AG08396 (cell line): ENCODE data around the gene PAXIP1.
A peak's percentile ranks its signal among the peaks of the same experiment; 100 is the strongest.

Experiments used
- DNase-seq: peaks from one replicate; pipeline ENCODE4 v3.0.0; 2012; ENCODE audit warnings: low spot score, mixed read lengths

The PAXIP1 gene

GRCh38 chr7:154994996-154995395 lies 7.9 kb downstream of the PAXIP1 start:
- no peak for DNase-seq

- no peak for DNase-seq
Measured at GRCh38 chr7:154990964-154991540, 11.9 kb downstream of the PAXIP1 start.

GRCh38 chr7:154987571-154987970 lies 15.4 kb downstream of the PAXIP1 start:
- DNase-seq, result no peak

GRCh38 chr7:154986200-154986945 lies 16.6 kb downstream of the PAXIP1 start:
- no peak for DNase-seq

- DNase-seq, result no peak
Measured at GRCh38 chr7:154985230-154985629, 17.7 kb downstream of the PAXIP1 start.

GRCh38 chr7:154984601-154985188 lies 18.2 kb downstream of the PAXIP1 start:
- no peak for DNase-seq

- DNase-seq, result no peak
Measured at GRCh38 chr7:154978017-154978416, 24.9 kb downstream of the PAXIP1 start.

- DNase-seq, result no peak
Measured at GRCh38 chr7:154977250-154977649, 25.7 kb downstream of the PAXIP1 start.

- no peak for DNase-seq
Measured at GRCh38 chr7:154976844-154977243, 26.1 kb downstream of the PAXIP1 start.

- DNase-seq, result no peak
Measured at GRCh38 chr7:154975984-154976383, 26.9 kb downstream of the PAXIP1 start.

- DNase-seq, result no peak
Measured at GRCh38 chr7:154973381-154973780, 29.5 kb downstream of the PAXIP1 start.

GRCh38 chr7:154968336-154969001 lies 34.5 kb downstream of the PAXIP1 start:
- DNase-seq, result no peak

GRCh38 chr7:154967401-154967955 lies 35.4 kb downstream of the PAXIP1 start:
- DNase-seq, result no peak

- no peak for DNase-seq
Measured at GRCh38 chr7:154965014-154965413, 37.9 kb downstream of the PAXIP1 start.

GRCh38 chr7:154960063-154960790 lies 42.7 kb downstream of the PAXIP1 start:
- no peak for DNase-seq

- DNase-seq, result no peak
Measured at GRCh38 chr7:154956427-154956826, 46.5 kb downstream of the PAXIP1 start.

GRCh38 chr7:154953006-154953684 lies 49.8 kb downstream of the PAXIP1 start:
- DNase-seq, result peak; percentile 49

GRCh38 chr7:154950960-154951359 lies 52.0 kb downstream of the PAXIP1 start:
- DNase-seq, result no peak

- DNase-seq, result no peak
Measured at GRCh38 chr7:154947604-154948003, 55.3 kb downstream of the PAXIP1 start.

GRCh38 chr7:154946166-154946565 lies 56.8 kb downstream of the PAXIP1 start:
- no peak for DNase-seq

- no peak for DNase-seq
Measured at GRCh38 chr7:154943906-154944305, 59.0 kb downstream of the PAXIP1 start.
